Esophagus squamous epithelium (tissue), 4 donors: Measurements from ENCODE around the gene OR6N1.

Source experiments
- CTCF ChIP-seq, 6 experiments: fragments of 450-650 bp in 4 of 6; fragments of 200-600 bp in 2 of 6; sonication (generic) in 2 of 6; IDR thresholded peaks; one replicate each; pipeline ENCODE4 v1.5.1; 2016 to 2019; ENCODE audit warnings: antibody characterized with exemption in 6 of 6, mild to moderate bottlenecking in 4 of 6, moderate library complexity in 4 of 6
- POLR2A ChIP-seq, 4 donors: fragments of 450-650 bp; IDR thresholded peaks; one replicate each; pipeline ENCODE4 v1.6.1; 2017; ENCODE audit warnings: antibody characterized with exemption in 4 of 4, mild to moderate bottlenecking in 4 of 4, moderate library complexity in 3 of 4

GRCh38 chr1:158754420-158754819 lies 17.6 kb downstream of the OR6N1 start, which contains the start of gene OR6K6:
- TF ChIP-seq CTCF (IDR thresholded peaks at IDR 0.05) (no peak), POLR2A (IDR thresholded peaks at IDR 0.05) (no peak)
